HG03159 (cell line): ENCODE measurements around the gene RGMB.
A peak's percentile ranks its signal among the peaks of the same experiment; 100 is the strongest.

Experiments used
- ATAC-seq: cut with Tn5 transposase; IDR thresholded peaks from one replicate; pipeline ENCODE4 v1.9.1; 2021; ENCODE audit warnings: mild to moderate bottlenecking, moderate library complexity; ENCODE audit not compliant: unreplicated experiment

The RGMB gene

GRCh38 chr5:98783051-98783649, 9.7 kb downstream of the RGMB start:
- no peak for ATAC-seq

GRCh38 chr5:98784411-98784810, 10.9 kb downstream of the RGMB start:
- ATAC-seq = no peak

GRCh38 chr5:98785244-98785643, 11.8 kb downstream of the RGMB start:
- no peak for ATAC-seq

- ATAC-seq = no peak
These were observed 12.9 kb downstream of the RGMB start for GRCh38 chr5:98786191-98786853.

- no peak for ATAC-seq
These were observed 13.8 kb downstream of the RGMB start for GRCh38 chr5:98787131-98787719.

GRCh38 chr5:98789029-98789428, 15.6 kb downstream of the RGMB start:
- no peak for ATAC-seq

- ATAC-seq = no peak
These were observed 17.6 kb downstream of the RGMB start for GRCh38 chr5:98791001-98791519.

GRCh38 chr5:98791898-98792580, 18.6 kb downstream of the RGMB start:
- ATAC-seq = no peak

GRCh38 chr5:98793223-98793622, 19.8 kb downstream of the RGMB start:
- no peak for ATAC-seq

GRCh38 chr5:98794001-98794400, 20.5 kb downstream of the RGMB start:
- ATAC-seq = no peak

GRCh38 chr5:98794414-98795080, 21.1 kb downstream of the RGMB start:
- ATAC-seq = no peak

GRCh38 chr5:98795243-98795642, 21.8 kb downstream of the RGMB start:
- ATAC-seq = no peak

- ATAC-seq = peak; percentile 83
These were observed 22.9 kb downstream of the RGMB start for GRCh38 chr5:98796197-98796972.

GRCh38 chr5:98798371-98798770, 24.9 kb downstream of the RGMB start:
- ATAC-seq = no peak

- ATAC-seq = no peak
These were observed 25.4 kb downstream of the RGMB start for GRCh38 chr5:98798847-98799246.

GRCh38 chr5:98804066-98804465, 30.6 kb downstream of the RGMB start:
- ATAC-seq = no peak

- no peak for ATAC-seq
These were observed 31.6 kb downstream of the RGMB start for GRCh38 chr5:98805070-98805469.

- ATAC-seq = no peak
These were observed 34.3 kb downstream of the RGMB start for GRCh38 chr5:98807806-98808205.

GRCh38 chr5:98810206-98810605, 36.7 kb downstream of the RGMB start:
- no peak for ATAC-seq

GRCh38 chr5:98813755-98814154, 40.3 kb downstream of the RGMB start:
- no peak for ATAC-seq
